H9 (cell line): ENCODE results near the gene UBE3B. TPM values are rescaled to one million over a fixed set of nuclear protein-coding genes. Genes with fewer than 3 reads are reported as not detected.

Experiments
- DNase-seq: peaks from one replicate; pipeline ENCODE4 v3.0.0-alpha.2; 2017
- H2AFZ ChIP-seq: one replicate; pipeline ENCODE4 v1.6.1; 2013; ENCODE audit warnings: mild to moderate bottlenecking, low read length, control low read depth, moderate library complexity
- H2AK5ac ChIP-seq: 2 replicates; pipeline ENCODE4 v1.6.1; 2013; ENCODE audit warnings: low read length, control low read depth, mixed read lengths; ENCODE audit not compliant: insufficient read length
- H2BK120ac ChIP-seq: one replicate; pipeline ENCODE4 v1.6.1; 2013; ENCODE audit warnings: low read depth, mild to moderate bottlenecking, low read length, control low read depth, inconsistent platforms; ENCODE audit not compliant: poor library complexity, severe bottlenecking
- H2BK12ac ChIP-seq: 2 replicates; pipeline ENCODE4 v1.6.1; 2013; ENCODE audit warnings: low read length, control low read depth, mixed read lengths, low read depth; ENCODE audit not compliant: insufficient read length
- H2BK15ac ChIP-seq: 2 replicates; pipeline ENCODE4 v1.6.1; 2013; ENCODE audit warnings: low read depth, low read length, control low read depth
- H2BK20ac ChIP-seq: one replicate; pipeline ENCODE4 v1.6.1; 2013; ENCODE audit warnings: low read depth, mild to moderate bottlenecking, low read length, control low read depth, inconsistent platforms; ENCODE audit not compliant: poor library complexity, severe bottlenecking
- H2BK5ac ChIP-seq: 2 replicates; pipeline ENCODE4 v1.6.1; 2013; ENCODE audit warnings: low read length, control low read depth, mixed read lengths; ENCODE audit not compliant: insufficient read length
- H3K14ac ChIP-seq: 2 replicates; pipeline ENCODE4 v1.6.1; 2013; ENCODE audit warnings: low read length, control low read depth; ENCODE audit not compliant: insufficient read depth
- H3K18ac ChIP-seq: 2 replicates; pipeline ENCODE4 v1.6.1; 2013; ENCODE audit warnings: low read depth, mild to moderate bottlenecking, mixed read lengths, low read length, control low read depth; ENCODE audit not compliant: insufficient read length
- H3K23ac ChIP-seq: 2 replicates; pipeline ENCODE4 v1.6.1; 2013; ENCODE audit warnings: low read length, control low read depth, mixed read lengths, low read depth; ENCODE audit not compliant: insufficient read length
- H3K23me2 ChIP-seq: 2 replicates; pipeline ENCODE4 v1.6.1; 2013; ENCODE audit warnings: low read depth, mild to moderate bottlenecking, mixed read lengths, low read length, control low read depth; ENCODE audit not compliant: insufficient read length, poor library complexity, severe bottlenecking
- H3K27ac ChIP-seq: 2 replicates; pipeline ENCODE4 v1.5.1; 2013; ENCODE audit warnings: low read length, control low read depth, mixed read lengths, low read depth; ENCODE audit not compliant: insufficient read length
- H3K27me3 ChIP-seq: 2 replicates; pipeline ENCODE4 v1.6.1; 2013; ENCODE audit warnings: low read length, control low read depth, inconsistent platforms; ENCODE audit not compliant: insufficient read depth
- H3K4ac ChIP-seq: 2 replicates; pipeline ENCODE4 v1.6.1; 2013; ENCODE audit warnings: low read depth, mild to moderate bottlenecking, control low read depth, inconsistent platforms, low read length, moderate library complexity
- H3K4me1 ChIP-seq: 2 replicates; pipeline ENCODE4 v1.6.1; 2013; ENCODE audit warnings: low read length, control low read depth, inconsistent platforms; ENCODE audit not compliant: insufficient read depth
- H3K4me2 ChIP-seq: 2 replicates; pipeline ENCODE4 v1.6.1; 2013; ENCODE audit warnings: low read length, control low read depth, mixed read lengths; ENCODE audit not compliant: insufficient read length, insufficient read depth
- H3K56ac ChIP-seq: 2 replicates; pipeline ENCODE4 v1.6.1; 2013; ENCODE audit warnings: low read depth, mild to moderate bottlenecking, mixed read lengths, low read length, control low read depth; ENCODE audit not compliant: insufficient read length
- H3K79me1 ChIP-seq: 2 replicates; pipeline ENCODE4 v1.6.1; 2013; ENCODE audit warnings: low read depth, mild to moderate bottlenecking, moderate library complexity, low read length, control low read depth, inconsistent platforms; ENCODE audit not compliant: insufficient read depth, poor library complexity, severe bottlenecking
- H3K79me2 ChIP-seq: 2 replicates; pipeline ENCODE4 v1.6.1; 2013; ENCODE audit warnings: low read length, control low read depth, inconsistent platforms; ENCODE audit not compliant: insufficient read depth
- H3K9ac ChIP-seq: 2 replicates; pipeline ENCODE4 v1.6.1; 2013; ENCODE audit warnings: low read length, control low read depth, mixed read lengths; ENCODE audit not compliant: insufficient read length; ENCODE audit errors: extremely low read depth
- H3K9me3 ChIP-seq: one replicate; pipeline ENCODE4 v1.6.1; 2013; ENCODE audit warnings: low read depth, low read length, inconsistent platforms; ENCODE audit not compliant: control insufficient read depth
- H3T11ph ChIP-seq: one replicate; pipeline ENCODE4 v1.6.1; 2013; ENCODE audit warnings: mild to moderate bottlenecking, low read length, control low read depth, inconsistent platforms
- H4K20me1 ChIP-seq: one replicate; pipeline ENCODE4 v1.6.1; 2013; ENCODE audit not compliant: control insufficient read depth, insufficient read length, insufficient read depth
- H4K5ac ChIP-seq: 2 replicates; pipeline ENCODE4 v1.6.1; 2013; ENCODE audit warnings: low read depth, mild to moderate bottlenecking, mixed read lengths, low read length, control low read depth; ENCODE audit not compliant: insufficient read length
- H4K8ac ChIP-seq: replicated peaks from 2 replicates; pipeline ENCODE4 v1.6.1; 2013; ENCODE audit warnings: low read length, control low read depth, mixed read lengths, low read depth; ENCODE audit not compliant: insufficient read length
- H4K91ac ChIP-seq: 2 replicates; pipeline ENCODE4 v1.6.1; 2013; ENCODE audit warnings: low read depth, mild to moderate bottlenecking, moderate library complexity, mixed read lengths, low read length, control low read depth; ENCODE audit not compliant: insufficient read length
- H3K27ac Mint-ChIP-seq, 3 experiments: 2 replicates in 2 of 3; 3 replicates in 1 of 3; pipeline ENCODE4 v1.8.0; 2020 to 2021; ENCODE audit warnings: mixed read lengths in 3 of 3, mild to moderate bottlenecking in 1 of 3, moderate library complexity in 1 of 3
- H3K27me3 Mint-ChIP-seq: 2 replicates; pipeline ENCODE4 v1.8.0; 2021; ENCODE audit warnings: low read depth, mild to moderate bottlenecking, moderate library complexity, mixed read lengths
- H3K36me3 Mint-ChIP-seq, 3 experiments: 2 replicates in 2 of 3; 3 replicates in 1 of 3; pipeline ENCODE4 v1.8.0; 2020 to 2021; ENCODE audit warnings: low read depth in 3 of 3, mixed read lengths in 3 of 3; ENCODE audit not compliant: insufficient read depth in 1 of 3
- H3K4me1 Mint-ChIP-seq, 2 experiments: 2 replicates each; pipeline ENCODE4 v1.8.0; 2020; ENCODE audit warnings: mixed read lengths in 2 of 2
- H3K4me3 Mint-ChIP-seq, 2 experiments: 2 replicates in 1 of 2; 3 replicates in 1 of 2; pipeline ENCODE4 v1.8.0; 2020 to 2021; ENCODE audit warnings: mild to moderate bottlenecking in 2 of 2, mixed read lengths in 2 of 2, moderate library complexity in 1 of 2
- H3K9me3 Mint-ChIP-seq, 2 experiments: 2 replicates in 1 of 2; 3 replicates in 1 of 2; pipeline ENCODE4 v1.8.0; 2020; ENCODE audit warnings: mild to moderate bottlenecking in 2 of 2, mixed read lengths in 2 of 2, moderate library complexity in 1 of 2
- CTCF ChIP-seq: fragments of 200-600 bp; sonication (generic); conservative IDR thresholded peaks from 3 replicates; pipeline ENCODE4 v1.8.0; 2021; ENCODE audit warnings: antibody characterized with exemption, mild to moderate bottlenecking
- WGBS: extraction: QIAGEN DNeasy Blood & Tissue Kit; methylation state at CpG from one replicate; pipeline ENCODE4 v1.1.7; 2013; ENCODE audit warnings: missing lambda C conversion rate, low lambda C conversion rate, mixed read lengths; ENCODE audit not compliant: insufficient read length; ENCODE audit errors: extremely low coverage; 5-methylcytosine and 5-hydroxymethylcytosine counted together
- total RNA-seq: library from RNA; stranded (reverse); gene quantifications from 2 replicates; pipeline ENCODE4 v1.2.1, GENCODE V29; 2021

Gene UBE3B
- total RNA-seq, 1 experiment from 2014 or later = 24.2 TPM

GRCh38 chr12:109562871-109563270 is 85.4 kb downstream of the UBE3B start:
- H3K4me1 ChIP-seq = no peaks in the 10 kb centered on the region
- H2AFZ ChIP-seq = no peak overlapping the region
- H4K8ac ChIP-seq = no peak overlapping the region
- WGBS = no CpG with 5 or more reads among the region's 4 CpGs
- DNase-seq = no peak
- H2BK120ac ChIP-seq = no peak overlapping the region
- no peak overlapping the region for H3K4me2 ChIP-seq
- H3K23me2 ChIP-seq = no peaks in the 10 kb centered on the region
- H3K79me2 ChIP-seq = no peaks in the 10 kb centered on the region
- no peaks in the 10 kb centered on the region for H3K27me3 ChIP-seq
- H3K23ac ChIP-seq = no peak overlapping the region
- H3K14ac ChIP-seq = no peak overlapping the region
- H3K56ac ChIP-seq = no peak overlapping the region
- H3K9ac ChIP-seq = no peak overlapping the region
- H4K5ac ChIP-seq = no peak overlapping the region
- H2BK12ac ChIP-seq = no peak overlapping the region
- no peak overlapping the region for H2AK5ac ChIP-seq
- no peaks in the 10 kb centered on the region for H3K79me1 ChIP-seq
- H3K27me3 Mint-ChIP-seq = no peaks in the 10 kb centered on the region
- H3K4ac ChIP-seq = no peak overlapping the region
- TF ChIP-seq CTCF = no peak
- no peaks in the 10 kb centered on the region for H4K20me1 ChIP-seq
- H3T11ph ChIP-seq = no peak overlapping the region
- peaks cover 0 to 3% of the 10 kb centered on the region in 2 experiments; a peak in 1 of 4 replicates for H3K4me1 Mint-ChIP-seq
- peaks cover 19 to 39% (median 21%) of the 10 kb centered on the region in 3 experiments for H3K36me3 Mint-ChIP-seq
- no peak overlapping the region for H3K4me3 Mint-ChIP-seq
- H2BK5ac ChIP-seq = no peak overlapping the region
- no peak overlapping the region for H4K91ac ChIP-seq
- H2BK20ac ChIP-seq = no peak overlapping the region
- H3K27ac ChIP-seq = no peak overlapping the region
- no peak overlapping the region for H2BK15ac ChIP-seq
- no peak overlapping the region for H3K18ac ChIP-seq
- H3K9me3 Mint-ChIP-seq = no peaks in the 10 kb centered on the region; a peak in 2 of 5 replicates
- no peaks in the 10 kb centered on the region for H3K9me3 ChIP-seq
- H3K27ac Mint-ChIP-seq = no peak overlapping the region
